ENCODE measurements around the gene ZCWPW1. TPM values are rescaled to one million over a fixed set of nuclear protein-coding genes. Genes with fewer than 3 reads are reported as not detected.
A peak's percentile ranks its signal among the peaks of the same experiment; 100 is the strongest.

The ZCWPW1 gene
- total and polyA plus RNA-seq, 2 of the 13 experiments (the other 11 are each of a cell fraction or from before 2014, with no cell fraction given), result 2.4 to 2.5 TPM

GRCh38 chr7:100435401-100436304, 7.2 kb upstream of the ZCWPW1 start (continued):
- TF ChIP-seq, protein P1, sequence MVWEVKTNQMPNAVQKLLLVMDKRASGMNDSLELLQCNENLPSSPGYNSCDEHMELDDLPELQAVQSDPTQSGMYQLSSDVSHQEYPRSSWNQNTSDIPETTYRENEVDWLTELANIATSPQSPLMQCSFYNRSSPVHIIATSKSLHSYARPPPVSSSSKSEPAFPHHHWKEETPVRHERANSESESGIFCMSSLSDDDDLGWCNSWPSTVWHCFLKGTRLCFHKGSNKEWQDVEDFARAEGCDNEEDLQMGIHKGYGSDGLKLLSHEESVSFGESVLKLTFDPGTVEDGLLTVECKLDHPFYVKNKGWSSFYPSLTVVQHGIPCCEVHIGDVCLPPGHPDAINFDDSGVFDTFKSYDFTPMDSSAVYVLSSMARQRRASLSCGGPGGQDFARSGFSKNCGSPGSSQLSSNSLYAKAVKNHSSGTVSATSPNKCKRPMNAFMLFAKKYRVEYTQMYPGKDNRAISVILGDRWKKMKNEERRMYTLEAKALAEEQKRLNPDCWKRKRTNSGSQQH (CRISPR knock-in tag; IDR thresholded peaks at IDR 0.05; ENCODE audit: low read depth), result 0 out of 2 replicates have a peak, but pooled peaks have one; percentile 9
- TF ChIP-seq PATZ1 (CRISPR knock-in tag; IDR thresholded peaks at IDR 0.05), result peak; percentile 2; the same call in 1 of the 2 replicates
- no peak for TF ChIP-seq PRDM4 (CRISPR knock-in tag; IDR thresholded peaks at IDR 0.05; ENCODE audit: borderline replicate concordance)
- TF ChIP-seq ZNF550 (CRISPR knock-in tag; IDR thresholded peaks at IDR 0.05; ENCODE audit: borderline replicate concordance), result peak; percentile 67; the same call in 1 of the 2 replicates
- 0 out of 2 replicates have a peak, but pooled peaks have one; percentile 23 for TF ChIP-seq KLF6 (CRISPR knock-in tag; IDR thresholded peaks at IDR 0.05)
- peak; percentile 67 for TF ChIP-seq POLR2G (IDR thresholded peaks at IDR 0.05; ENCODE audit: low read depth, low read length)
- TF ChIP-seq, protein P2, sequence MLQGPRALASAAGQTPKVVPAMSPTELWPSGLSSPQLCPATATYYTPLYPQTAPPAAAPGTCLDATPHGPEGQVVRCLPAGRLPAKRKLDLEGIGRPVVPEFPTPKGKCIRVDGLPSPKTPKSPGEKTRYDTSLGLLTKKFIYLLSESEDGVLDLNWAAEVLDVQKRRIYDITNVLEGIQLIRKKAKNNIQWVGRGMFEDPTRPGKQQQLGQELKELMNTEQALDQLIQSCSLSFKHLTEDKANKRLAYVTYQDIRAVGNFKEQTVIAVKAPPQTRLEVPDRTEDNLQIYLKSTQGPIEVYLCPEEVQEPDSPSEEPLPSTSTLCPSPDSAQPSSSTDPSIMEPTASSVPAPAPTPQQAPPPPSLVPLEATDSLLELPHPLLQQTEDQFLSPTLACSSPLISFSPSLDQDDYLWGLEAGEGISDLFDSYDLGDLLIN (CRISPR knock-in tag; IDR thresholded peaks at IDR 0.05; ENCODE audit: borderline replicate concordance), result peak; percentile 61; the same call in 1 of the 2 replicates
- no peak for TF ChIP-seq SP140L (CRISPR knock-in tag; IDR thresholded peaks at IDR 0.05; ENCODE audit: borderline replicate concordance)
- no peak for TF ChIP-seq MXI1 (IDR thresholded peaks at IDR 0.05; ENCODE audit: borderline replicate concordance, low read depth, low read length)
- no peak; the same call in 1 of the 2 replicates for TF ChIP-seq ZNF225 (CRISPR knock-in tag; IDR thresholded peaks at IDR 0.05)
- TF ChIP-seq IKZF4 (CRISPR knock-in tag; IDR thresholded peaks at IDR 0.05; ENCODE audit: borderline replicate concordance, low read depth, not compliant biosample characterization), result peak; percentile 31
- no peak for TF ChIP-seq ETV6 (CRISPR knock-in tag; conservative IDR thresholded peaks at IDR 0.05)
- TF ChIP-seq SMC3 (IDR thresholded peaks at IDR 0.05; ENCODE audit: low read length), result no peak
- 0 out of 2 replicates have a peak, but pooled peaks have one; percentile 22 for TF ChIP-seq THYN1 (CRISPR knock-in tag; IDR thresholded peaks at IDR 0.05; ENCODE audit: borderline replicate concordance, low read depth)
- TF ChIP-seq AHR (CRISPR knock-in tag; IDR thresholded peaks at IDR 0.05), result no peak
- peak; percentile 39; the same call in 1 of the 2 replicates for TF ChIP-seq ELF1 (CRISPR knock-in tag; IDR thresholded peaks at IDR 0.05)
- TF ChIP-seq ONECUT2 (CRISPR knock-in tag; IDR thresholded peaks at IDR 0.05), result peak; percentile 7; the same call in 1 of the 2 replicates
- no peak for TF ChIP-seq NR3C1 (CRISPR knock-in tag; IDR thresholded peaks at IDR 0.05)
- 0 out of 2 replicates have a peak, but pooled peaks have one; percentile 10 for TF ChIP-seq ZNF749 (CRISPR knock-in tag; IDR thresholded peaks at IDR 0.05; ENCODE audit: borderline replicate concordance)
- no peak for TF ChIP-seq RNF2 (conservative IDR thresholded peaks at IDR 0.05; ENCODE audit: low read depth)

Data from HepG2 (cell line).